Amniotic stem cell (primary cell): ENCODE measurements around the gene MCOLN3.

ENCODE experiments used
- DNase-seq: peaks from one replicate; lab custom pipeline; 2025; lab: John Stamatoyannopoulos, UW

The MCOLN3 gene, protein sequence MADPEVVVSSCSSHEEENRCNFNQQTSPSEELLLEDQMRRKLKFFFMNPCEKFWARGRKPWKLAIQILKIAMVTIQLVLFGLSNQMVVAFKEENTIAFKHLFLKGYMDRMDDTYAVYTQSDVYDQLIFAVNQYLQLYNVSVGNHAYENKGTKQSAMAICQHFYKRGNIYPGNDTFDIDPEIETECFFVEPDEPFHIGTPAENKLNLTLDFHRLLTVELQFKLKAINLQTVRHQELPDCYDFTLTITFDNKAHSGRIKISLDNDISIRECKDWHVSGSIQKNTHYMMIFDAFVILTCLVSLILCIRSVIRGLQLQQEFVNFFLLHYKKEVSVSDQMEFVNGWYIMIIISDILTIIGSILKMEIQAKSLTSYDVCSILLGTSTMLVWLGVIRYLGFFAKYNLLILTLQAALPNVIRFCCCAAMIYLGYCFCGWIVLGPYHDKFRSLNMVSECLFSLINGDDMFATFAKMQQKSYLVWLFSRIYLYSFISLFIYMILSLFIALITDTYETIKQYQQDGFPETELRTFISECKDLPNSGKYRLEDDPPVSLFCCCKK

DNA sequence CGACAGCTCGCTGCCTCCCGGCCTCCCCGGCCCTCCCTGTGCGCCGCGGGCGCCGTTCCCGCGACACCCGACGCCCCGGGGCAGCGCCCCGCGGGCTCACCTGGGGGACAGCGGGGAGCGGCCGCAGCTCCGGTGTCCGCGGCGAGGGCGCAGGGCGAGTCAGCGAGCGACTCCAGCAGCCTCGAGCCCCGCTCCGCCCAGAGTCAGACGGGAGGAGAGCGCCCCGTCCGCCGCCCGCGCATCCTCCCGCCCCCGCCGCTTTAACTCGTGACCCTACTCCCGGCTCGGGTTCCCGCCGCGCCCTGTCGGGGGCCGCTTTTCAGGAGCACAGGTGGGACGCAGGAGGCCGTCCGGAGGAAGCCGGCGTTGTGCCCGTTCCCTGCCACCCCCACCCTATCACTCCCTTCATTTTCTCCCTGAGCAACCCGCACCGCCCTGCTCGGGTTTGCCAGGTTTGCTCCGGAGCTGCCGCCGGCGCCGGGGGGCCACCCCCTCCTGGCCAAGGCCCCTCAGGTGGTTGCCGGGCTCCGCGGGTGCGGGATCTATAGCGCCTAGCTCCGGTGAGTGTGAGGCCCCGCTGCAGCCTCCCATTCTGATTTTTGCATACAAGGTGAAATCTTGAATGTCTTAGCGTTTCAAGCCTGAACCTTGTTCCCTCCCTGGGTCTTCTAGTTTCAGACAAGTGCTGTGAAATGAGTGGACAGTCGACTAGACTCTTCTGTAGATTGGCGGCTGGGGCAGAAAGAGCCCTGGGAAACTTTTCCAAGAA is at the start of gene MCOLN3:
MCOLN3 (minus strand) TSS at position 205 of the 769 bp plus-strand sequence. CDS start 3,140 bp downstream, outside the sequence.
- DNase-seq = no peak

DNA sequence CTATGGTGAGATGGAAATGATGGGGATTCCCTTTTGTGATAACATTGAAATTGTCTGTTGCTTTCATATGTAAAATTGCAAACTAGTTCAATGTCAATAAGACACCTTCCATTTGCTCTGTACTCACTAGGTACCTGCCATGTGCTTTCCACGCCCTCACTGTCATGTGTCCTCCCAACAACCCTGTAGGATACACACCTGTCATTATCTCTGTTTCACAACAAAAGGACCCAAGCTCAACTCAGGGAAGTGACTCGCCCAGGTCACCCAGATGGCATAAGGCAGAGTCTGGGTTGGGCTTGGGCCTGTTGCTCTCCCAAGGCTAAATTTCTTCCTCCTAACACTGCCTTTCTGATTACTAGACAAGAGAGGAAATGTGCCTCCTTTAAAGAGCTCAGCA is 45.3 kb upstream of the MCOLN3 start:
- no peak for DNase-seq

DNA sequence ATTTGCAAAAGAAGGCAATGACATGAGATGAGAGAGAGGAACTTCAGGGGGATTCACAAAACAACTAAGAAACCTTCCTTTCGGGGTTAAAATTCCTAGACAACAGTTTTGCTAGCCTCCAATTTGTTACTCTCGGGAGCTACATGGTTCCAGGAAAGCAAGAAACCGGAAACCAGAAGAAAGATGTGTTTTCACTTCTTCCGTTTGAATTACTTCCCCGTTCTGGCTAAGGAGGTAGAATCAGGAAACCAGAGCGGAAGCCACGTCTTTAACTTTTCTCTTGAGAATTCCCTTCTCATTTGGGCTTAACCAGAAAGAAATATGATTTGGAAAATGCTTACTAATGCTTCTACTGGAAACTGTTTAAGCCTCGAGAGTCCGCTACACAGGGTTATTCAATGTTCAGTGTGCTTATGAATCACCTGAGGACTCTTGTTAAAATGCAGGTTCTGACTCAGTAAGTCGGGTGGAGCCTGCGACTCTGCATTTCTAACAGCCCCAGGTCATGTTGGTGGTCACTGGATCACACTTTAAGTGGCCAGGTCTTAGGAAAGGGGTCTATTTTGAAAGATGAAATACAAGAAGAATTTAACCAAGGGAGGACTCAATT is 43.5 kb upstream of the MCOLN3 start:
- DNase-seq = no peak

DNA sequence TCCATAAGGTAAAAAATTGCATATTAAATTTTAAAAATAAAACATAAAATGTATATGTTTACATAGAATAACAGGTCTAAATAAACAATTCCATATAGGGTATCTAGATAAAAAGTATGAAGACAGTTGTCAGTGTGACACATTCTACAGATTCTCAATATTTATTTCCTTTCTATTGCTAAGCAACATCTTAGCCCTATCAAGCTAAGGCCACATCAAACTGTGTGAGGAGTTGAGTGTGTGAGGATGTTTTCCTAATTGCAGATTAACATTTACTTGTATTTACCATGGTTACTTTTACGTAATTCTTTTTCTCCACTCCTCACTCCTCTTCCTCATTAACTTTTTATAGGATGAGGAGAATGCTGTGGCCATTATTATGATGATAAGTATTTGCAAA is 41.9 kb upstream of the MCOLN3 start:
- DNase-seq = no peak

DNA sequence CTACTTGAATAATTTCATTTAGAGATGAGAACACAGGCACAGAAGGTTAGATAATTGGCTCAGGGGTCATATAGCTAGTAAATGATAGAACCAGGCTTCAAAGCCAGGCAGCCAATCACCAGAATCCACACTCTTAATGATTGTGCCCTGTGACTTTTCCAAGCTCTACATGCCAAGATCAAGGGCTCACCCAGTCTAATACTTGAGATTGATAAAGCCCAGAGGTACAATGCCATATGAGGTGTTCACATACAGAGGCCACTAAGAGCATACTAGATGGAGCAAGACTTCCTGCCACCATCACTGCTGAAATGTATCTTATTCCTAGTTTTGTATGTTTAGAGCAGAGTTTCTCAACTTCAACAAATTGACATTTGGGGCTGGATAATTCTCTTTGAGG is 40.9 kb upstream of the MCOLN3 start:
- DNase-seq = no peak

DNA sequence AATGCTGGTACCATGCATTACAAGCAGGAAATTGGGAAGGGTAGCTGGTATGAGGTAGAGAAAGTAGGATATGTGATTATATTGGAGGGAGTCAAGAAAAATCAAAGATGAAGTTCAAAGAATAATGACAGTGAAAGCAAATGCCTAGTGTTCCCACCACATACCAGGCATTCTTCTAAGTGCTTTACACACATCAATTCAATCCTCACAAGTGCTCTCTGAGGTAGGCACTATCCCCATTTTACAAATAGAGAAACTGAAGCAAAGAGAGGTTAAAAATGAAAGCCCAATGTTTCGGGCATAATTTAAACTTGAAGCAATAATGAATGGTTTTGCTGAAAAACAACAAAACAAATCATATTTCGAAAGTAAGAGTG is 40.1 kb upstream of the MCOLN3 start:
- no peak for DNase-seq

DNA sequence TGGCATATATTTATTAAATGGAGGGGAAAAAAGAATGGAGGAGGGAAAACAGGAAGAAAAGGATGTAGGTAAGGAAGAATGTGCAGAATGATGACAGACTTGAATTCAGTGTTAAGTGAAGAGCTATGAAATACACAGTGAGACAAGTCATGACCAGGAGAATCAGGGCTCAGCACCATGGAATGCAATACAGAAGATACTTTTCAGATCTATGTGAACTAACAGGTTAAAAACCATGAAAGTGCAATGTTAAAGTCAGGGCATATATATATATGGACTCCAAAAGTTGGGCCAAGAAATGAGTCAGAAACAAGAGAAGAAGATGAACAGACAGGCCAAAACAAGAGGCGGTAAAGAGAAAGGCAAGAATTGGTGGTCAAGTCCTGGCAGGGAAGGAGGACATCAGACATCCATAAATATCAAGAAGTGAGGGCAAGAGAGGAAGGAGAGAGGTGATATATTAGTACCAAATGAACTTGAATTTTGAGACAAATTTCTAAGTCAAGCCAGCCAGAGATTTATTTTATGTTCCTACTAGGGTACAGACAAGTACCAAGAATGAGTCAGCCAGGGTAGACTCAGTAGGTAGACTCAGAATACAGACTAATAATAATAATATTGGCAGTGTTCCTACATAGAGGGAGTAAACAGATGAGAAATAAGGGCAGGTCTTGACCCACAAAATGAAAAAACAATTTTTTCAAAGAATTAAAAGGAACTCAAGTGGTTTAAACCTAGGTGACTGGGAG is 39.5 kb upstream of the MCOLN3 start:
- DNase-seq = no peak

DNA sequence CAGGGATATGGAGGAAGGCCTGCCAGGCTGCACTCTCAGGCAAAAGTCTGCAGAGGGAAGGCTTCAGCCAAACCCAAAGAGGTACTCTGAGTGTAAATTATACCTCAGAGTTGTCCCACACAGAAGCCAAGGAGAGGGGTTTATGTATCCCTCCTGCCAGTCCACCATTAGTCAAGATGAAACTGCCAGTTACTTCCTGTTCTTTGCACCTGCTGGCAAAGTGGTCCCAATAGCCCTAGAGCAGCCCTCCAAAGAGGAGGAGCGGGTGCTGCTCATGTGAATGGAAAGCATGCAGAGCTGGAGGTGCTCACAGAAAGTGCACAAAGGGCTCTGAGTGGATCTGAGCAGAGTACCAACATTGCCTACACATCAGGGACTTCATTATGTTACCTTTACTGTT is 37.1 kb upstream of the MCOLN3 start:
- DNase-seq = no peak

DNA sequence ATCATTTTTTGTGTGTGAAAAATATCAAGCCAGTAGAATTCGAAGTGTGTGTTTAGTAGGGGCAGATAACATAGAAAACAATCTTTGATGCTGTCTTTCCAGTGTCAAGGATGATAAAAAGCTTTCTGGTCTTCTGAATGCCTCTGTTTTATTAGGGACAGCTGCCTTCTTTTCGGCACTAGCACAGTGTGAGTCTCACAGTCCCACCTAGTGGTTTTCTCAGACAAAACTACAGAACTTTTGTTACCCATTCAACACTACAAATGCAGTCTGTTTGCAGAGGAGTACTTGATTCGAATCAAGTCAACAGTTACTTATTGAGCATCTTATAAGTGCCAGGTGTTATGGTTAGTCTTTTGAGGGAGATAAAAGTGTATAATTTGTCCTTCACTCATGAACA is 30.6 kb upstream of the MCOLN3 start:
- no peak for DNase-seq

DNA sequence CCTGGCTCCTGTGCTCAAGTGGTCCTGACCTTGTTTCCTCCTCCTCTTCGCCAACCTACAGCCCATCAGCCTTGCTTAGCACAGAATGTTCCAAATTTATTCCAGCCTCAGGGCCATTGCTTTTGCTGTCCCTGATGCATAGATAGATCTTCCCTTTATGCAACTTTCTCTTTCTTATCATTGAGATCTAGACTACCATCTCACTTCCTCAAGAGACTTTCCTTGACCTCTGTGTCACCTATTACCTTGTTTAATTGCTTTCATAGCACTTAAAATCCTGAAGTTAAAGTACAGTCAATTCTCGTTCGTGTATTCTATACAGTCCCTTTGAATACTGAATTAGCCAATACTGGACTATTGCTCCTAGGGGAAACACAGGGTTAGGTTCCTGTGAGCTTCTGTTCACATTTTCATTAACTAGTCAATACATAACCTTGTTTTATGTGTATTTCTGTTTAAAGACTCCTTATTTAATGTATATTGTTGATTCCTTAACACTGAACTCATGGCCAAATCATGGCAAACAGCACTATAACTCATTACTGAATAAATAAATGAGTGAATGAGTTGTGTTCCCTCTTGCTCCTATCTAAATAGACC is 26.2 kb upstream of the MCOLN3 start:
- no peak for DNase-seq

DNA sequence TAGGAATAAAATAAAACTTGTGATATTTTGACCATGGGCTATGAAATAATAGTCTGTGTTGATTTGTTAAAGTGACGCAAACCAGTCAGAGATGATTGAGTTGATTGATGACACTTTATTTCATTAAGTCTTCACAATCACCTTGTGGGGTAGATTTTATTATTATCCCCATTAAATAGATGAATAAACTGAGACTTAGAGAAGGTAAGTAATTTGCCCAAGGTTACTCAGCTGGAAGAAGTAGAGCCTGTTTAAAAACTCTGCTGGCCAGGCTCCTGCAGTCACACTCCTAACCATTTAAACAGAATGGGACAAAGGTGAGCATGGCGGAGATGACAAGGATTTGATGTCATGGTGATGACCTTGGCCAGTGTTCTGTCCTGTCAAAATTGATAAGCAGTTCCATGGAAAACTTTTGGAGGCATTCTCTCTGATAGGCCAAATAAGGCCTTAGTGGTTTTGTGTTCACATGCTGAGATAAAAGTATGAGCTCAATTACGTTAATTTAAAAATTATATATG is 22.7 kb upstream of the MCOLN3 start:
- no peak for DNase-seq

DNA sequence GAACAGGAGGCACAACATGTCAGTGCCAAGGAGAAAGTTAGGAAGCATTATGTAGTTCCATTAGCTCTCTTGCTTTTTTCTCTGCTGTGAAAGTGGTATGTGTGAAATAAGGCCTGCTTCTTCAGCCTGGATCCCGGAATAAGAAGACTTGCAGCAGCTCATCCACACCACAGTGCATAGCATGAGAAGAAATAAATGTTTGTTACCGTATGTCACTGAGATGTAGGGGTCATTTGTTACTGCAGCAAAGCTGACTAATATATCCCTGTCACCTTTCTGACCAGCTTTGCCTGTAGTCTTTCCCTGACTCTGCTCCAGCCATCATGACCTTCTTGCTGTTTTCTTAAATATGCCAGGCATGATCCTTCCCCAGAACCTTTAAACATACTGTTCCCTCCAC is 20.5 kb upstream of the MCOLN3 start:
- DNase-seq = no peak

DNA sequence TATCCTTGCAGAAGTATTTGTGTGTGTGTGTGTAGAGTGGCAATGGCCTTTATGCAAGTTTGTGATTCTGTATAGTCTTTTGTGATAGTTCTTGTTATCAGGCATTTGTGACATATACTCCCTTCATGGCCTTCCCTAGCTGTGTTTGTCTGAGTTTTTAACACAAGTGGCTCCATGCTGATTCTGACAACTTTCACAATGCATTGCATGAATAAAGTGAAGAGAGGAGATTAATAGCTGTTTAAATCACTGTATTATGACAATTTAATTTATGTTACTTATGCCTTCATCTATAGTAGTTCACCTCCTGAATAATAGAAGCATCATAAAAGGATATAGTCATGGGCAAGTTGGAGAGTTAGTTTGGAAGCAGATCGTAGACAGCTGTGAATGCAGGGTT is 17.2 kb upstream of the MCOLN3 start:
- DNase-seq = no peak

DNA sequence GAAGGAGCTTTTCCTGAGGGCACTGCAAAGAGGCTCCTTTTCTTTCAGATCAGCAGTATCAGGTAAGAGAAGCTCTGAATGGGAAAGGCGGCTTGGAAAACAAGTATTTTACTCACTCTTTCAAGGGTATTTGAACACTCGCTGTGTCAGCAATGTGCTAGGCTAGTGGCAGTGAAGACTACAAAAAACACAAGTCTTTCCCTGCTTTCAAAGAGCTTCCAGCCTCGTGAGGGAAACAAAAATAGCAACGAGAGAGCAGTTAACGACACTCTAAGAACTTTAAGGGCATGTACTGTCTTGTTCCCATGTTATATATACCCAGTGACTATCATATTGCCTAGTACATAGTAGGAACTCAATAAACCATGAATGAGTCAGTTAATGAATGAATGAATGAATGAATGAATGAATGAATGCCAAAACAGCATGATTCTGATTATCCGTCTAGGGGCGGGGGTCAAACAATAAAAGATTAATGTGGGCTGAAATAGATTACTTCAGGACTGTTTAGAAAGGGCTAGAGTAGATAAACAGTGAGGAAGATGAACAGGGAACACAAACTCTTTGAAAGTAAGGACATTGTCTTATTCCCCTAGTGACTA is 14.2 kb upstream of the MCOLN3 start:
- no peak for DNase-seq

DNA sequence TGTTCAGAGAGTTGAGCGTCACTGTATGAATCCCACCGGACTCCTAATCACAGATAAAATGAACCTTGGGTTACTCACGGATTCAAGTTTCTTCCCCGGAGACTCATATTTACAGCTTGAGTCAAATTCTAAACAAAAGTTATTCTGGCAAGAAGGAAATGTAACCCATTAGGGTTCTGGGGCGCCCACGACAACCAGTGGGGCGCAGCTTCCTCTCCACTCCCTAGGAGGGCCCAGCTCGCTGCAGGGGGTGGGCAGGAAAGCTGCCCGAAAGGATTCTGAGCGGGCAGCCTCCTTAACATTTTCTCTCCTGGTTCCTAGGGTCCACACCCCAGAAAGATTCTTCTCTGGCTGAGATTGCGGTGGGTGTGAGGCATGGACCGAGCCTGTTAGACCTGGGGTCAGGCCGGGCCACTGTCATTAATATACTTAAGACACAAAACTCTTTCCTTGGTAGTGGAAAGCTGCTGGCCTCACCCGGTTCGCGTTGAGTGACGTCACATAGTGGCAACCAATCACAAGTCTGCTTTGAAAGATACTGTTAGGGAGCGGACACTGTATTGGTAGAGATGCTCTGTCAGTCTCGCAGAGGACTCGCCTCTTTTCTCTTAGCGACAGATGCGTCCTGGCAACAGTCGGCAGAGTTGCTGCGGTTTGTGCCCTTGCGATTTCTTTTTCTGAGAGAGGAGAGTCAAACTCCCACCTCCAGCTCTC is 13.6 kb upstream of the MCOLN3 start:
- DNase-seq = peak; percentile 98

DNA sequence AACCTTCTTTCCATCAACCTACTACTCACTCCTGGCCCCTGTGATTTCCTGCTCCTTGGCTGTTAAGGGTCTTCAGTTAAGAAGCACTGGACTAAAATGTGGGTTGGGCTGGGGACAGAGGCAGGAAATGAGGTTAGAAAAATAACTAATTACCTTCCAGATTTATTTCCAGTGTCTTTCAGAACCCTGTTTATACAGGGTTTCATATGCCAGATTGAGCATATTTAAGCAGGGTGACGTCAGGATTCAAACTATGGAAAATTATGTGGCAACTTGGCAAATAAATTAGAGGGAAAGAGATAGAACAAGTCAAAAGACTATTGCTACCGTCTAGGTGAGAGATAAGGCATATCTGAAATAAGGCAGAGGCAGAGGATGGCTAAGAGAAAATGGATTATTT is 11.7 kb upstream of the MCOLN3 start:
- no peak for DNase-seq

DNA sequence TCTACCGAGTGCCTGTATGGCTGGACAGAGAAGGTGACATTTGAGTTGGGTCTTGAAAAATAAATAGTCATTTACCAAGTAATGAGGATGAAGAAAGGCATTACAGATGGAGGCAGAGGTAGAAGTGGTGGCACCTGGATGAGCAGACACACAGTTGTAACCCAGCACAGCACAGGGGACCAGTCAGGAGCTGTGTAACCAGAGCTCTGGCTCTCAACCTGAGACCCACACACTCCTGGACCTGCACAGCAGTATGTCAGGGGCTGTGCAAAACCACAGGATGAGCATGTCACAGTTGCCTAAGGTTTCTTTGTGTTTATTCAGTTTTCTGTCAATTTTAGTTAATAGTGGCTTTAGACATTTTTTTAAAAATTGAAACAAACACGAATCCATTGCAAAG is 11.3 kb upstream of the MCOLN3 start:
- no peak for DNase-seq

DNA sequence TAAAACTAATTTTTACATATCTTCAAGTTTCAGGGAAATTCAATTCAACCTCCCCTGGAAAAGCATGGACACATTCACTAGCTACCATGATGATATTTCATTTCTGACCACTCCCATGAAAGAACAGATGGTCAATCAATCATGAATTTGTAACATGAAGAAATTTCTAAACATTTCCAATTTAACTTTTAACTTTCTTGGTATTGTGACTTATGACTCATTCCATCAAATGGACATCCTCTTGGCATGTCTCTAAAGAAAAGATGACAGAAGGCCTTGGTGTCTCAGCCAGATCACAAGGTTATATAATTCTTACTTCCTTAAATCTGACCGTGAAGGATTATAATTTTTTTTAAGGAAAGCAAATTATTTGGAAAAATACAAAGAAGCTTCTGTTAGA is 10.5 kb upstream of the MCOLN3 start:
- DNase-seq = no peak

DNA sequence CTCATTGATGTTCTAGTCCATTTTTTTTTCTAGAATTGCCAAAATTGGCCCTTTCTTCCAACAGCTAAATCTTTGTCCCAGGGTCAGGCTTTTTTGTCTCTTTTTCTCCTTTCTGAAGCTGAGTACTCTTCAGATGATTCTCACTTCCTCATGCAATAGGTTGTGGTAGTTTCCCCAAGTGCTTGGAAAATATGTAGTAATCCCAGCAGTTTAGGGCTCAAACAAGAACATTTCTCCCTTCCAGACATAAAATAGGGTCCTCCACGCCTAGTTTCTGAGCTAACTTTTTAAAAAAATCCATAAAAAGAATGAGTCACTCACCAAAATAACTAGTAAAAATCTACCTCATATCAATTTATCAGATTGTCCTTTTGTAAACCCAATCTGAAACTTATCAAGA is 10.0 kb upstream of the MCOLN3 start:
- no peak for DNase-seq

DNA sequence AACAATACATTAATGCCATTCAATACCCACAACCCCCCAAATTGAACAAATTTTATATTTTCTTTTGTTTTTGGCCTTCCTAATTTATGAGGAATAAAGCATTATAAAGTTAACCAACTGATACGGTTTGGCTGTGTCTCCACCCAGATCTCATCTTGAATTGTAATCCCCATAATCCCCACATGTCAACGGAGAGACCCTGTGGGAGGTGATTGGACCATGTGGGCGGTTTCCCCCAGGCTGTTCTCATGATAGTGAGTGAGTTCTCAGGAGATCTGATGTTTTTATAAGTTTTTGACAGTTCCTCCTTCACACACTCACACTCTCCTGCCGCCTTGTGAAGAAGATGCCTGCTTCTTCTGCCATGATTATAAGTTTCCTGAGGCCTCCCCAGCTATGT is 6.4 kb upstream of the MCOLN3 start:
- no peak for DNase-seq
